ENCODE measurements around the gene COMP.
A peak's percentile ranks its signal among the peaks of the same experiment; 100 is the strongest.
"Not testable (repeated sequence)": the region's sequence is repeated elsewhere in the genome, so short reads cannot be mapped to it uniquely, and the experiment has no call there.

COMP gene

GRCh38 chr19:18736415-18737336 lies 54.4 kb downstream of the COMP start:
- no peaks in the 10 kb centered on the region for H3K27me3 ChIP-seq (ENCODE audit: control insufficient read depth, insufficient read depth, low read length)
- H3K79me2 ChIP-seq: peaks cover 33% of the 10 kb centered on the region
- peaks cover 30% of the 10 kb centered on the region for H3K4me1 ChIP-seq
- H3K4me3 ChIP-seq (ENCODE audit: low read depth, low read length): no peak overlapping the region
- H3K36me3 ChIP-seq (ENCODE audit: control insufficient read depth, insufficient read depth, low read length): no peaks in the 10 kb centered on the region
- H3K27ac ChIP-seq: no peak overlapping the region
- H3K4me2 ChIP-seq (ENCODE audit: low read length): no peak overlapping the region
- TF ChIP-seq CTCF (IDR thresholded peaks at IDR 0.05): no peak
- no peak overlapping the region for H2AFZ ChIP-seq
- no peaks in the 10 kb centered on the region for H3K9me3 ChIP-seq (ENCODE audit: control insufficient read depth, low read length)
- no peak overlapping the region for H3K9ac ChIP-seq

GRCh38 chr19:18735752-18736151 lies 55.4 kb downstream of the COMP start:
- Histone ChIP-seq H3K9ac (no peak overlapping the region), H3K4me3 (ENCODE audit: low read depth, low read length) (no peak overlapping the region), H3K79me2 (peaks cover 34% of the 10 kb centered on the region), H3K27ac (no peak overlapping the region), H3K4me2 (ENCODE audit: low read length) (no peak overlapping the region), H3K36me3 (ENCODE audit: control insufficient read depth, insufficient read depth, low read length) (no peaks in the 10 kb centered on the region), H3K27me3 (ENCODE audit: control insufficient read depth, insufficient read depth, low read length) (no peaks in the 10 kb centered on the region), H3K9me3 (ENCODE audit: control insufficient read depth, low read length) (no peaks in the 10 kb centered on the region), H2AFZ (no peak overlapping the region), H3K4me1 (peaks cover 20% of the 10 kb centered on the region)
- TF ChIP-seq CTCF (IDR thresholded peaks at IDR 0.05): no peak

- H3K9me3 ChIP-seq (ENCODE audit: control insufficient read depth, low read length): no peaks in the 10 kb centered on the region
- H3K27me3 ChIP-seq (ENCODE audit: control insufficient read depth, insufficient read depth, low read length): no peaks in the 10 kb centered on the region
- H3K4me1 ChIP-seq: peaks cover 16% of the 10 kb centered on the region
- no peak overlapping the region for H3K4me3 ChIP-seq (ENCODE audit: low read depth, low read length)
- H3K27ac ChIP-seq: no peak overlapping the region
- no peak overlapping the region for H2AFZ ChIP-seq
- no peak for TF ChIP-seq CTCF (IDR thresholded peaks at IDR 0.05)
- peaks cover 38% of the 10 kb centered on the region for H3K79me2 ChIP-seq
- H3K4me2 ChIP-seq (ENCODE audit: low read length): no peak overlapping the region
- no peak overlapping the region for H3K9ac ChIP-seq
- no peaks in the 10 kb centered on the region for H3K36me3 ChIP-seq (ENCODE audit: control insufficient read depth, insufficient read depth, low read length)
These were observed 55.8 kb downstream of the COMP start for GRCh38 chr19:18735324-18735723.

- Histone ChIP-seq H3K9ac (peak overlapping the region; percentile 28), H3K4me1 (peaks cover 14% of the 10 kb centered on the region), H3K79me2 (peaks cover 46% of the 10 kb centered on the region)
- not testable (repeated sequence) for H3K4me2 ChIP-seq (ENCODE audit: low read length); H3K36me3 ChIP-seq (ENCODE audit: control insufficient read depth, insufficient read depth, low read length); H3K9me3 ChIP-seq (ENCODE audit: control insufficient read depth, low read length); H3K4me3 ChIP-seq (ENCODE audit: low read depth, low read length); H3K27me3 ChIP-seq (ENCODE audit: control insufficient read depth, insufficient read depth, low read length); H2AFZ ChIP-seq; H3K27ac ChIP-seq
These were observed 57.3 kb downstream of the COMP start for GRCh38 chr19:18733762-18734332.

- Histone ChIP-seq H3K36me3 (ENCODE audit: control insufficient read depth, insufficient read depth, low read length) (no peaks in the 10 kb centered on the region), H3K79me2 (peaks cover 48% of the 10 kb centered on the region), H3K4me3 (ENCODE audit: low read depth, low read length) (no peak overlapping the region), H3K9ac (no peak overlapping the region), H3K27ac (no peak overlapping the region), H3K27me3 (ENCODE audit: control insufficient read depth, insufficient read depth, low read length) (no peaks in the 10 kb centered on the region), H3K9me3 (ENCODE audit: control insufficient read depth, low read length) (no peaks in the 10 kb centered on the region), H3K4me2 (ENCODE audit: low read length) (no peak overlapping the region), H2AFZ (no peak overlapping the region), H3K4me1 (peaks cover 14% of the 10 kb centered on the region)
- TF ChIP-seq CTCF (IDR thresholded peaks at IDR 0.05): no peak
These were observed 57.9 kb downstream of the COMP start for GRCh38 chr19:18733196-18733647.

All from parathyroid adenoma (tissue), 2 donors.